NOMO-1 treated with dmso at 0.1 percent for 144 hours (cell line): Measurements from ENCODE around the gene VPS26B.
"Not testable (repeated sequence)": the region's sequence is repeated elsewhere in the genome, so short reads cannot be mapped to it uniquely, and the experiment has no call there.

ENCODE experiments used
- DNase-seq: peaks from one replicate; lab custom pipeline; 2025; ENCODE audit not compliant: unreplicated experiment; lab: John Stamatoyannopoulos, UW

VPS26B gene

GRCh38 chr11:134223836-134224709, at the start of gene VPS26B, which contains the start of gene NCAPD3:
Gene VPS26B (plus strand): TSS chr11:134224671. CDS start chr11:134225123, 452 bp downstream.
Gene NCAPD3 (minus strand): TSS chr11:134223967. CDS start chr11:134223926, 41 bp downstream.
- DNase-seq, result peak; percentile 91

- DNase-seq, result no peak
These were observed 48.2 kb upstream of the VPS26B start for GRCh38 chr11:134176284-134176683.

GRCh38 chr11:134178032-134178674, 46.3 kb upstream of the VPS26B start:
- DNase-seq, result no peak

- no peak for DNase-seq
These were observed 42.8 kb upstream of the VPS26B start for GRCh38 chr11:134181707-134182106.

GRCh38 chr11:134188092-134188491, 36.4 kb upstream of the VPS26B start:
- not testable (repeated sequence) for DNase-seq

- no peak for DNase-seq
These were observed 27.7 kb upstream of the VPS26B start for GRCh38 chr11:134196756-134197155.

- DNase-seq, result no peak
These were observed 24.9 kb upstream of the VPS26B start for GRCh38 chr11:134199531-134199930.

- DNase-seq, result no peak
These were observed 23.8 kb upstream of the VPS26B start for GRCh38 chr11:134200688-134201087.

GRCh38 chr11:134202661-134203060, 21.8 kb upstream of the VPS26B start:
- no peak for DNase-seq

GRCh38 chr11:134205729-134206128, 18.7 kb upstream of the VPS26B start:
- DNase-seq, result no peak

- no peak for DNase-seq
These were observed 18.3 kb upstream of the VPS26B start for GRCh38 chr11:134206185-134206584.

GRCh38 chr11:134207538-134208239, 16.8 kb upstream of the VPS26B start:
- DNase-seq, result no peak

GRCh38 chr11:134215836-134216235, 8.6 kb upstream of the VPS26B start:
- DNase-seq, result no peak

GRCh38 chr11:134216816-134217215, 7.7 kb upstream of the VPS26B start:
- DNase-seq, result no peak

GRCh38 chr11:134223121-134223520, 1.4 kb upstream of the VPS26B start:
- peak; percentile 7 for DNase-seq

GRCh38 chr11:134224710-134225664, 516 bp downstream of the VPS26B start:
- DNase-seq, result peak; percentile 13

GRCh38 chr11:134226806-134227325, 2.4 kb downstream of the VPS26B start:
- no peak for DNase-seq

- no peak for DNase-seq
These were observed 4.2 kb downstream of the VPS26B start for GRCh38 chr11:134228625-134229024.

GRCh38 chr11:134229126-134229790, 4.8 kb downstream of the VPS26B start:
- no peak for DNase-seq

- DNase-seq, result no peak
These were observed 5.9 kb downstream of the VPS26B start for GRCh38 chr11:134230339-134230738.
